Activated B cell treated with CpG ODN at 0.5 μM for 24 hours (primary cell): Measurements from ENCODE around the gene ADARB2. TPM values are rescaled to one million over a fixed set of nuclear protein-coding genes. Genes with fewer than 3 reads are reported as not detected.

Source experiments
- ATAC-seq: fragments of 200-7000 bp; cut with Tn5 transposase; one replicate; pipeline ENCODE4 v1.10.0; 2021; ENCODE audit warnings: low read depth, mild to moderate bottlenecking, moderate library complexity
- CTCF ChIA-PET: fragments of 350-600 bp; sonication (Branson Sonifier 250); formaldehyde crosslinking; loops from one replicate; lab custom pipeline; 2021; ENCODE audit warnings: antibody characterized with exemption; lab: Charles Lee
- POLR2A ChIA-PET: fragments of 350-600 bp; sonication (Branson Sonifier 250); formaldehyde crosslinking; loops from one replicate; lab custom pipeline; 2021; ENCODE audit warnings: antibody characterized with exemption; lab: Charles Lee
- DNase-seq: peaks from one replicate; pipeline ENCODE4 v3.0.0; 2022
- H3K27ac Mint-ChIP-seq: one replicate; pipeline ENCODE4 v1.8.0; 2020; ENCODE audit warnings: mixed read lengths
- H3K27me3 Mint-ChIP-seq: one replicate; pipeline ENCODE4 v1.8.0; 2021; ENCODE audit warnings: mixed read lengths
- H3K36me3 Mint-ChIP-seq: one replicate; pipeline ENCODE4 v1.8.0; 2021; ENCODE audit warnings: low read depth, mixed read lengths
- H3K4me1 Mint-ChIP-seq: one replicate; pipeline ENCODE4 v1.8.0; 2021; ENCODE audit warnings: mixed read lengths
- H3K4me3 Mint-ChIP-seq: one replicate; pipeline ENCODE4 v1.8.0; 2020; ENCODE audit warnings: mild to moderate bottlenecking, mixed read lengths
- H3K9me3 Mint-ChIP-seq: one replicate; pipeline ENCODE4 v1.8.0; 2020; ENCODE audit warnings: mixed read lengths
- intact Hi-C: fragments of 100-400 bp; cut with micrococcal nuclease; formaldehyde crosslinking; loops from one replicate; pipeline ENCODE4 v1.15.1; 2024
- total RNA-seq: library from RNA; stranded (reverse); gene quantifications from 2 replicates; pipeline ENCODE4 v1.2.3, GENCODE V29; 2022
- TF ChIP-seq, protein P1 (sequence below): fragments of 200-600 bp; IDR thresholded peaks from one replicate; pipeline ENCODE4 v1.8.0; 2022; ENCODE audit warnings: antibody characterized with exemption, mild to moderate bottlenecking

The ADARB2 gene
- total RNA-seq, 1 donor from 2014 or later, result 0.11 TPM

DNA sequence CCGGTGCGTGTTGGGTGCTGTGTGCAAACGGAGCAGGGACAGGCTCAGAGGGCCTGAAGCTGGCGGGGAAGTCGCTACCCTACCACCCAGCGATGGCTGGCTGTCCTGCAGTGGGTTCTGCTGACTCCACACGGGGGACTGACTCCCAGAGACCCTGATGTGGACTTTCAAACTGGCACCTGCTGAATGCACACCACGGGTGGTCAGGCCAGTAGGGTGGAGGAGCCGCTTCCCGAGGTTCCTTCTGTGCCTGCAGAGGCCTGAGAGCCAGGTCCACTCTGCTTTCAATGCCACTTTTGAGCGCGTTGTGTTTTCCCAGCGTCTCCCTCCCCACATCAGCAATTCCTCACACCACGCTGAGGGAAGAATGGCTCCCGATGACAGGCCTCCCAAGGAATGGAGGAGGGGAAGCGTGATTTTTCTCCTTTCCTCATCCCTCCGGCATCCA is 135.3 kb downstream of the ADARB2 start:
- no peak overlapping the region for H3K27ac Mint-ChIP-seq
- peaks cover 9% of the 10 kb centered on the region for H3K27me3 Mint-ChIP-seq
- H3K4me1 Mint-ChIP-seq, result no peaks in the 10 kb centered on the region
- no peaks in the 10 kb centered on the region for H3K36me3 Mint-ChIP-seq
- TF ChIP-seq, protein P1, sequence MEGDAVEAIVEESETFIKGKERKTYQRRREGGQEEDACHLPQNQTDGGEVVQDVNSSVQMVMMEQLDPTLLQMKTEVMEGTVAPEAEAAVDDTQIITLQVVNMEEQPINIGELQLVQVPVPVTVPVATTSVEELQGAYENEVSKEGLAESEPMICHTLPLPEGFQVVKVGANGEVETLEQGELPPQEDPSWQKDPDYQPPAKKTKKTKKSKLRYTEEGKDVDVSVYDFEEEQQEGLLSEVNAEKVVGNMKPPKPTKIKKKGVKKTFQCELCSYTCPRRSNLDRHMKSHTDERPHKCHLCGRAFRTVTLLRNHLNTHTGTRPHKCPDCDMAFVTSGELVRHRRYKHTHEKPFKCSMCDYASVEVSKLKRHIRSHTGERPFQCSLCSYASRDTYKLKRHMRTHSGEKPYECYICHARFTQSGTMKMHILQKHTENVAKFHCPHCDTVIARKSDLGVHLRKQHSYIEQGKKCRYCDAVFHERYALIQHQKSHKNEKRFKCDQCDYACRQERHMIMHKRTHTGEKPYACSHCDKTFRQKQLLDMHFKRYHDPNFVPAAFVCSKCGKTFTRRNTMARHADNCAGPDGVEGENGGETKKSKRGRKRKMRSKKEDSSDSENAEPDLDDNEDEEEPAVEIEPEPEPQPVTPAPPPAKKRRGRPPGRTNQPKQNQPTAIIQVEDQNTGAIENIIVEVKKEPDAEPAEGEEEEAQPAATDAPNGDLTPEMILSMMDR, result no peak
- H3K9me3 Mint-ChIP-seq, result peaks cover 3% of the 10 kb centered on the region
- ChIA-PET CTCF (no interaction called here), POLR2A (no interaction called here)
- ATAC-seq (no peak), DNase-seq (no peak)
- H3K4me3 Mint-ChIP-seq, result no peak overlapping the region
- intact Hi-C loops, result no loop called here

DNA sequence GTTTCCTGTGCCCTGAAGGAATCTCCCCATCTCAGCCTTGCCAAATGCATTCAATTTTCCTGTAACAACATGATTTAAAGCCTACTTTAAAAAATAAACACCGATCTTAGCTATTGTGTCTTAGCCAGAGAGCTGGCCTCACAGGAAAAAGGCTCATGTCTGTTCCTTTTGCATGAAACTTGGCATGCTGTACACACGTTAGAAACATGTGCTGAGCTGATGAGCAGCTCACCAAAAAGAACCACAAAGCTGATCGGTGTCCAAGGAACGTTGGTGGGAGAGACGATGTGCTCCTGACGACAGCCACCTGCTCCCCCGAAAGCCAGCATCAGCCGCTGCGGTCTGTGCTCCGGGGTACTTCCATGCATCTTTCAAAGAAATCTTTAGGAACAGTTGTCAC is 135.9 kb downstream of the ADARB2 start:
- H3K27me3 Mint-ChIP-seq, result peaks cover 7% of the 10 kb centered on the region
- no peaks in the 10 kb centered on the region for H3K4me1 Mint-ChIP-seq
- DNase-seq (no peak), ATAC-seq (no peak)
- ChIA-PET POLR2A (no interaction called here), CTCF (no interaction called here)
- H3K9me3 Mint-ChIP-seq, result peaks cover 3% of the 10 kb centered on the region
- no peak overlapping the region for H3K4me3 Mint-ChIP-seq
- no peaks in the 10 kb centered on the region for H3K36me3 Mint-ChIP-seq
- intact Hi-C loops, result no loop called here
- TF ChIP-seq, protein P1, result no peak
- no peak overlapping the region for H3K27ac Mint-ChIP-seq

DNA sequence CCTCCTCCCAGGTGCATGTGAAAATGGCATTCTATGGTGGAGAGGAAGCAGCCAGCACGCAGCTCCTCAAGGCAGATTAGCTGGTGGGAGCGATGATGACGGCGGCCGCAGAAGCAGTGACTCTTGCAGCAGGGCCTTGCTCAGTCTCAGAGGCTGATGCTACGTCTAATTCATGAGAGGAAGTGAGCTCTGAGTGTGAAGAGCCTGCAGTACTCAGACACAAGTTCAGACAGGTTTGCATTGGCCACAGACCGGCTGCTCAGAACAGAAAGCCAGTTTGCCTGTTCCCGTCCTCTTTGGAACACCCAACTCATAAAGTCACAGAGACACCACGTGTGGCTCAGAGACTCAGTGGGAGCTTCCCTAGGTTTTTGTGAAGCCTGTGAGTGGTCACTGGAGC is 136.5 kb downstream of the ADARB2 start:
- peaks cover 8% of the 10 kb centered on the region for H3K27me3 Mint-ChIP-seq
- intact Hi-C loops, result no loop called here

DNA sequence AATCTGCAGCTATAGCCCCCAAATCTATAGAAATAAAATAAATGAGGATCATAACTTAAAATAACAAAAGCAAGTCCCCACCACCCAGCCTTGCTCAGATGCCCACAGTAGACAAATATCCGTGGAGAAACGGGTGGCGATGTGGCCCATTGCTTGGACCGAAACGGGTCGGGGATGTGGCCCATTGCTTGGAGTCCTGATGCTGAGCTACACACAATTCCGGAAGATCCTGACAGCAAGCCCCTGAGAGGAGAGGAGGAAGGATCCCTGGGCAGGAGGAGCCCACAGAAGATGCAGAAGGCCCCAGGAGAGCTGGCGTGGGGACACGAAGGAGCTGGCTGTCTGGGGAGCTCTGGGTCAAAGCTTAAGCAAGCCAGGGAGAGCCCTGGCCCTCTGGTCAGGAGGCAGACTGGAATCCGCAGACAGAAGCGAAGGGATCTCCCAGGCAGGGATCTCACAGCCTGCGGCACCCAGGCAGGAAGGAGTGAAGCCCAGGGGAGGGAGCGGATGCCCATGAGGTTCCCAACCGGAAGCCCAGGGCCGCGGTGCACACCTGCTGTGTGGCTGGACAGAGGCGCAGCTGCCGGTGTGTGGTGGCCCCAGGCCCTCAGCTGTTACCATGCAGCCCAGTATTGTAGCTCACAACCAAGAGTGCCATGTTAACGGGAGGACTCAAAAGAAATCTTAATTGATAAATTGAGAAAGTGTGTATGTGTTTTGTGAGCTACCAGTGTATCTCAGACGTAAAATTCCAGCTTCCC is 138.8 kb downstream of the ADARB2 start:
- no peaks in the 10 kb centered on the region for H3K4me1 Mint-ChIP-seq
- CTCF ChIA-PET, result no interaction called here

More for the DNA sequence above, 136.5 kb downstream of the ADARB2 start:
- ATAC-seq, result no peak
- ChIA-PET POLR2A (no interaction called here), CTCF (no interaction called here)
- H3K9me3 Mint-ChIP-seq, result peaks cover 3% of the 10 kb centered on the region
- H3K27ac Mint-ChIP-seq, result no peak overlapping the region
- no peak for DNase-seq
- no peaks in the 10 kb centered on the region for H3K36me3 Mint-ChIP-seq
- H3K4me1 Mint-ChIP-seq, result no peaks in the 10 kb centered on the region
- H3K4me3 Mint-ChIP-seq, result no peak overlapping the region
- TF ChIP-seq, protein P1, result no peak

More for the DNA sequence above, 138.8 kb downstream of the ADARB2 start:
- no peak overlapping the region for H3K27ac Mint-ChIP-seq
- H3K4me3 Mint-ChIP-seq, result no peak overlapping the region
- TF ChIP-seq, protein P1, result no peak
- intact Hi-C loops, result no loop called here
- H3K27me3 Mint-ChIP-seq, result peaks cover 12% of the 10 kb centered on the region
- DNase-seq (no peak), ATAC-seq (no peak)
- H3K36me3 Mint-ChIP-seq, result no peaks in the 10 kb centered on the region
- peaks cover 3% of the 10 kb centered on the region for H3K9me3 Mint-ChIP-seq
- POLR2A ChIA-PET, result no interaction called here
